Thymus (tissue), 11 donors: ENCODE data around the gene NR2E1. TPM values are rescaled to one million over a fixed set of nuclear protein-coding genes. Genes with fewer than 3 reads are reported as not detected.

ENCODE experiments used
- DNase-seq, 9 donors: peaks; one replicate each; pipeline ENCODE4 v3.0.0-alpha.2; 2013; ENCODE audit warnings: low spot score in 9 of 9, low read depth in 6 of 9, missing footprints in 1 of 9
- H3K27ac ChIP-seq, 2 donors: one replicate each; pipeline ENCODE4 v1.5.1; 2013; ENCODE audit warnings: control low read depth in 1 of 2, low read depth in 1 of 2, low read length in 1 of 2, mild to moderate bottlenecking in 1 of 2, moderate library complexity in 1 of 2
- H3K27me3 ChIP-seq, 2 donors: one replicate each; pipeline ENCODE4 v1.5.1; 2013; ENCODE audit warnings: low read length in 1 of 2; ENCODE audit not compliant: control insufficient read depth in 2 of 2, insufficient read depth in 1 of 2
- H3K36me3 ChIP-seq, 2 donors: one replicate each; pipeline ENCODE4 v1.5.1; 2013; ENCODE audit warnings: low read length in 1 of 2, mild to moderate bottlenecking in 1 of 2, moderate library complexity in 1 of 2; ENCODE audit not compliant: control insufficient read depth in 2 of 2, insufficient read depth in 2 of 2
- H3K4me1 ChIP-seq, 2 donors: one replicate each; pipeline ENCODE4 v1.5.1; 2013; ENCODE audit warnings: low read length in 2 of 2; ENCODE audit not compliant: control insufficient read depth in 2 of 2, insufficient read depth in 2 of 2
- H3K4me3 ChIP-seq, 2 donors: one replicate each; pipeline ENCODE4 v1.5.1; 2013; ENCODE audit warnings: low read length in 2 of 2, control low read depth in 1 of 2, mild to moderate bottlenecking in 1 of 2
- H3K9me3 ChIP-seq, 2 donors: one replicate each; pipeline ENCODE4 v1.5.1; 2013; ENCODE audit warnings: low read length in 1 of 2, mild to moderate bottlenecking in 1 of 2; ENCODE audit not compliant: control insufficient read depth in 2 of 2, insufficient read depth in 1 of 2
- WGBS: extraction: QIAGEN DNeasy Blood & Tissue Kit; methylation state at CpG from one replicate; pipeline ENCODE4 v1.1.7; 2013; 5-methylcytosine and 5-hydroxymethylcytosine counted together
- polyA plus RNA-seq: library from polyadenylated mRNA; stranded (reverse); fragments of 200-250 nt; gene quantifications from one replicate; pipeline ENCODE4 v1.2.3, GENCODE V29; 2013
- total RNA-seq: library from RNA; stranded (reverse); fragments of 120-200 nt; gene quantifications from one replicate; pipeline ENCODE4 v1.2.4, GENCODE V29; 2013
- donor health status: healthy.

NR2E1 gene
- total and polyA plus RNA-seq, 2 donors: 0.05 to 0.11 TPM

DNA sequence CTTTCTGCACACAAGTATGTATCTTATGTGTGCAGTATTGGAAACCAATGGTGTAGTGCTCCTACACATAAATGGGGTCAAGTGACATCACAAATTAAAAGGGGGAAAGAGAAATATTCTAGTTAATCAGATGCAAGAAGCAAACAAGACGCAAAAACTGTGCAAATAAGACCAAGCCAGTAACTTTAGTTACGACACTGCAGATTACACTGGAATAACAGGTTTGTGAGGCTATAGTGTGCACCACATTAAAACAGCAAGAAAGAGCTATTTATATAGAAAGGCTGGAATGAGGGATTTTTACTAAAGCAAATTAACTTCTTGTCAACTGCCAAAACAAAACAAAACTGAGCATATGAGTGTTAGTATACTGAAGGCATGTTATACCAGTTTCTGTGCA, 45.8 kb downstream of the NR2E1 start:
- DNase-seq: no peak
- Histone ChIP-seq H3K27ac (no peak overlapping the region), H3K4me3 (no peak overlapping the region), H3K27me3 (no peaks in the 10 kb centered on the region), H3K36me3 (peaks cover 12 to 34% of the 10 kb centered on the region in 2 donors), H3K9me3 (no peaks in the 10 kb centered on the region), H3K4me1 (no peaks in the 10 kb centered on the region)
- WGBS: 97% methylated on average over 2 of the region's 2 CpGs

DNA sequence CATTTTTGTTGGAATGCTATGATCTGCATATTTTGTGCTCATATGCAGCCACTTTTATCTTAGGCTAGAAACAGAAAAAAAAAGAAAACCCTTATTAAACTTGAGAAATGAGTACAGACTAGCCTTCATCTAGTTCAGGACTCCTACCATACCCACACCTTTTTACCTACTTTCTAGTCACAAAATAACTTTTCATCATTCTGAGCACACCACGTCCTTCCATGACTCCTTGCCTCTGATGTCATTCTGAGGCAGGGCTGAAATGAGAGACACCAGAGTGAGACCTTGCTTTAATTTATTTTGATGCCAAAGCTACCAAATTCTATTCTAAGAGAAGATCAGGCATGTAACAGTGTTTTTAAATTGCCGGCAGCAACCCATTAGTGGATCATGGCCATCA, 56.2 kb downstream of the NR2E1 start:
- H3K9me3 ChIP-seq: no peaks in the 10 kb centered on the region
- H3K4me1 ChIP-seq: no peaks in the 10 kb centered on the region
- H3K27me3 ChIP-seq: no peaks in the 10 kb centered on the region
- peaks cover 22 to 26% of the 10 kb centered on the region in 2 donors for H3K36me3 ChIP-seq
- H3K27ac ChIP-seq: no peak overlapping the region
- WGBS: 96% methylated on average over 2 of the region's 2 CpGs
- H3K4me3 ChIP-seq: no peak overlapping the region
- no peak for DNase-seq

DNA sequence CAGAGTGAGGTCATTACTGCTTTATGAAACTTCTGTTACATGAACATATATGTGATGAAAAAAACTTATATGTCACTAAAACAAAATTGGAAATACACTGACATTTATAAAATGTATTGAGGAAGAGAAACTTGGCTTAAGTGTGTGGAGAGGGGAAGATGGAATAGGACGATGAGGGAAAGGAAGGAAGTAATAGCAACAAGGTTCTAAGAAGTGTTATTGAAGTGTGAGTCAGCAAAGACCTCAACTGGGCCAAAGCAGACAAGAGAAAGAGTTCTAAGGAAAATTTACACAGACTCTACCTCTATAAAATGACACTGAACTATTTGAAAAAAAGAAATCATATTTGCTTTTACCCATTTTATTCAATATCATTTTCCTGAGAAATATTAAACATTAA, 56.7 kb downstream of the NR2E1 start:
- Histone ChIP-seq H3K27ac (no peak overlapping the region), H3K4me1 (no peaks in the 10 kb centered on the region), H3K9me3 (no peaks in the 10 kb centered on the region), H3K36me3 (peaks cover 22 to 26% of the 10 kb centered on the region in 2 donors), H3K4me3 (no peak overlapping the region), H3K27me3 (no peaks in the 10 kb centered on the region)
- no peak for DNase-seq
- 30% methylated on average over 1 of the region's 1 CpG for WGBS

DNA sequence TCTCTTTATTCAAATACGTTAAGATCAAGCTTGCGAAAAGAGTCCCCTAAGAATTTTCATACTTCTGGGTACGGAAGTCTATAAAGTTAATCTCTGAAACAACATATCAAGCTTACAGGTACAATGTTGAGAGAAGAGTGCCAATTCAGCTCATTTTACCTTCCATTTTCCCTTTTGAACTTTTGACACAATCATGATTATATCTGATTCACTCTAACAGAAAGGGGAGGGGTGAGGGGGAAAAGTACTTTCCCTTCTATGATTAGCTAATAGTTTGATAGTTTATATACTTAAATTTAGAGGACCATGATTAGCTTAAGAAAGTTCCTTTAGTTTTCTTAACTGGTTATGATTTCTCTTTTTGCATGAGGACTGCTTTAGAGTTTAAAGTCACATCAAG, 61.5 kb downstream of the NR2E1 start:
- 96% methylated on average over 3 of the region's 3 CpGs for WGBS
- Histone ChIP-seq H3K27ac (no peak overlapping the region), H3K9me3 (no peaks in the 10 kb centered on the region), H3K36me3 (peaks cover 4 to 12% of the 10 kb centered on the region in 2 donors), H3K4me1 (no peaks in the 10 kb centered on the region), H3K4me3 (no peak overlapping the region), H3K27me3 (no peaks in the 10 kb centered on the region)
- no peak for DNase-seq

DNA sequence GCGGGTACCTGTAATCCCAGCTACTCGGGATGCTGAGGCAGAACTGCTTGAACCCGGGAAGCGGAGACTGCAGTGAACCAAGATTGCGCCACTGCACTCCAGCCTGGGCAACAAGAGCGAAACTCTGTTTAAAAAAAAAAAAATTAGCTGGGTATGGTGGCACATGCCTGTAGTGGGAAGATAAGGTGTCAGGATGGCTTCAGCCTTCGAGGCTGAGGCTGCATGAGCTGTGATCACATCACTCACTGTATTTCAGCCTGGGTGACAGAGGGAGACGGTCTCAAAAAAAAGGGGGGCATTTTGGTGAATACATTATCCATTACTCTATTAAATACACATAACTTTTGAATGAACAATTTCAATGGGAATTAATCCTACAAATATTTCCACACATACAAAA, 62.6 kb downstream of the NR2E1 start:
- H3K9me3 ChIP-seq: no peaks in the 10 kb centered on the region
- WGBS: 96% methylated on average over 8 of the region's 8 CpGs
- no peaks in the 10 kb centered on the region for H3K4me1 ChIP-seq
- H3K27ac ChIP-seq: no peak overlapping the region
- no peak overlapping the region for H3K4me3 ChIP-seq
- peaks cover 4 to 9% of the 10 kb centered on the region in 2 donors for H3K36me3 ChIP-seq
- H3K27me3 ChIP-seq: no peaks in the 10 kb centered on the region
- no peak for DNase-seq

DNA sequence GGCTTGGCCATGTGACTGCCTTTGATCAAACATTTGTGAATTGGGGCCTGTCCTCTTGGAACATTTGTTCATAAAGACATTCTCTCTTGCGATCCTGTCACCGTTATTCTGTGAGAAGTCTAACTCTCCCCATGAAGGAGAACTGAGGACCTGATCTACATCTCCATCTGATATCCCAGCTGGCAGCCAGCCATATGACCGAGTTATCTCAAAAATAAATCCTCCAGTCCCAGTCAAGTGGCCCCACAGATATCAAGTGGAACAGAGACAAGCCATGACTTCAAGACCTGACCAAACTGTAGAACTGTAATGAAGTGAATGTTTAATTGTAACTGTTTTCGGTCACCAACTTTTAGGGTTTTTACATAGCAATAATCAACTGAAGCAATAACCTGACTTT, 69.3 kb downstream of the NR2E1 start:
- 95% methylated on average over 4 of the region's 4 CpGs for WGBS
- Histone ChIP-seq H3K4me3 (no peak overlapping the region), H3K36me3 (peaks cover 0 to 3% of the 10 kb centered on the region in 2 donors)

DNA sequence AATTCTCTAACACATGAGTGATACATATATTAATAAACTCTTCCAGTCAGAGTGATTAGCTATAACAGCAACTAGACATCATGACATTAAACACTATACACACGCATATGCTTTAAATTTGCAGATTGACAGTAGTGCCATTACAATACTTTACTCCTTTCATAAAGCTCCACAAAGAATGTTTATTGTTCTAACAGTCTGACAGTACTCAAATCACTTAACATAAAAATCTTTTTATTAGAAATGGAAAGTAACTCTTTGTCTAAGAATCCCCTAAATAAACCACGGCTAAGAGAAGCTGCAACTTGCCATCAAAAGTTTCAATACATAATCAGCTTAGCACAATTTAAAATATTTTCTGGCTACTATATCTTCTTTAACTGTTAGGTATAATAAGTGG, 71.0 kb downstream of the NR2E1 start:
- H3K36me3 ChIP-seq: peaks cover 7 to 9% of the 10 kb centered on the region in 2 donors
- no peak overlapping the region for H3K4me3 ChIP-seq
- no peak overlapping the region for H3K27ac ChIP-seq
- peaks cover 0 to 2% of the 10 kb centered on the region in 2 donors for H3K4me1 ChIP-seq
- 73% methylated on average over 2 of the region's 2 CpGs for WGBS
- no peaks in the 10 kb centered on the region for H3K9me3 ChIP-seq
- DNase-seq: no peak
- H3K27me3 ChIP-seq: no peaks in the 10 kb centered on the region

More for the DNA sequence above, 69.3 kb downstream of the NR2E1 start:
- H3K27me3 ChIP-seq: no peaks in the 10 kb centered on the region
- no peaks in the 10 kb centered on the region for H3K9me3 ChIP-seq
- no peak for DNase-seq
- H3K4me1 ChIP-seq: peaks cover 0 to 2% of the 10 kb centered on the region in 2 donors
- H3K27ac ChIP-seq: no peak overlapping the region

DNA sequence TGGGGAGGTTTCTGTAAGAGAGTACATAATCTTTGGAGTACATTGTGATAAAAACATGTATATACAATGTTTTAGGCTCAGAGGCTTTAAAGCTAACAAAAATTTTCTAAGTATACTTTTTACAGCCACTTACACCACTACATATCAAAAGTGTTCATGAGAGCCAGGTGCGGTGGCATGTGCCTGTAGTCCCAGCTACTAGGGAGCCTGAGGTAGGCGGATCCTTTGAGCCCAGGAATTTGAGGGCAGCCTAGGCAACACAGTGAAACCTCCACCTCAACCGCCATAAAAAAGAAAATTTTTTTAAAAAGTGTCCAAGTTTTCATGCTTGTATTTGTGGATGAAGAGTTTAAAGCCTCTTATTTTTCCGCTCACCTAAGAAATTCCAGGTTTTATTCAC, 72.5 kb downstream of the NR2E1 start:
- WGBS: over 99% methylated on average over 4 of the region's 4 CpGs
- DNase-seq: no peak
- peaks cover 0 to 2% of the 10 kb centered on the region in 2 donors for H3K4me1 ChIP-seq

More for the DNA sequence above, 72.5 kb downstream of the NR2E1 start:
- no peak overlapping the region for H3K27ac ChIP-seq
- no peak overlapping the region for H3K4me3 ChIP-seq
- H3K27me3 ChIP-seq: no peaks in the 10 kb centered on the region
- H3K36me3 ChIP-seq: peaks cover 7 to 13% of the 10 kb centered on the region in 2 donors
- peaks cover 0 to 5% of the 10 kb centered on the region in 2 donors for H3K9me3 ChIP-seq
